Heart left ventricle (tissue), 13 donors: Measurements from ENCODE around the gene PGM1.

Experiments
- POLR2A ChIP-seq, 2 donors: fragments of 450-650 bp; IDR thresholded peaks; one replicate each; pipeline ENCODE4 v1.6.1; 2017; ENCODE audit warnings: antibody characterized with exemption in 2 of 2, mild to moderate bottlenecking in 2 of 2, moderate library complexity in 2 of 2
- TF ChIP-seq, protein P1 (sequence below), 12 donors: fragments of 200-600 bp; sonication (generic) in 4 of 12; IDR thresholded peaks; one replicate each; pipeline versions ENCODE4 v1.5.0 to v1.8.0; 2018 to 2022; ENCODE audit warnings: antibody characterized with exemption in 12 of 12, mild to moderate bottlenecking in 5 of 12
- donor health status: ischemic (EF 13 %, LVEDD 7.1; RV severe dilation, severe dysfunction).
- donor health status: DM: no; HTN: yes; CAD: no.
- donor health status: DM: no; HTN: no; CAD: no.
- donor health status: ischemic (EF 25% LVEDD 6.9; RV normal size, moderate dysfunction).
- donor health status: ischemic (EF 25% LVEDD 5.7; RV mildly dilated, moderate dysfunction).
- donor health status: ischemic (EF 35%, LVEDD 5.7; RV mildly dilated, moderate dysfunction).
- donor health status: nonischemic (EF 11% LVEDD 7.7; RV severe dilation, severe dysfunction).
- donor health status: DM: yes; HTN: yes; CAD: no.
- donor health status: PGD.
- donor health status: ischemic (EF 29% LVEDD 5.4; RV normal size, mild dysfunction).
- donor health status: nonischemic (EF 23%, LVEDD 6.1; RV moderate dilation, normal function).

DNA sequence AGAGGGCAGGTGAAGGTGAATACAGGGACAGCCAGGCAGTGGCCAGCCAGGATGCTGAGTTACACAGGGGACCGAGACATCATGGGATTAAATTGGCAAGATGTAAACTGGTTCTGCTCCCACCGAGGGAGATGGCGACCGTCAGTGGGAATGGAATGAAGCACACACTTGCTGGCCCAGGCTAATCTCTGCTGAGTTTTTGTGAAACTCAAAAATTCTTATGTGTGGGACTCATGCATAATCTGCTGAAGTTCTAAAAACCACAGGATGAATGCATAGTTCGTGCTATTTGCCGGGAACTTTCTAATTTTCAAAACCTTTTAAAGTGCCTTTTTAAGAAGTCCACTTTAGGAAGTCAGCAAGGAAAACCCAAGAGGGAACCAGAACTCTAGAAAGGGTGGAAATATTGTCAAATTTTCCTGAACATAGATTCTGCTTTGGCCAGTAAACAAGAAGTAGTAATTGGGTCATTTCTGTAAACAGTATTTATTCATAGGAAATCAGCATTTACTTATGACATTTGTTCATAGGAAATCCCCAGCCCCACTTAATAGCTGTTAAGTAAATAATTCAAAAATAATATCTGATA, 95.2 kb downstream of the PGM1 start:
- TF ChIP-seq POLR2A (IDR thresholded peaks at IDR 0.05), result no peak
- TF ChIP-seq, protein P1, sequence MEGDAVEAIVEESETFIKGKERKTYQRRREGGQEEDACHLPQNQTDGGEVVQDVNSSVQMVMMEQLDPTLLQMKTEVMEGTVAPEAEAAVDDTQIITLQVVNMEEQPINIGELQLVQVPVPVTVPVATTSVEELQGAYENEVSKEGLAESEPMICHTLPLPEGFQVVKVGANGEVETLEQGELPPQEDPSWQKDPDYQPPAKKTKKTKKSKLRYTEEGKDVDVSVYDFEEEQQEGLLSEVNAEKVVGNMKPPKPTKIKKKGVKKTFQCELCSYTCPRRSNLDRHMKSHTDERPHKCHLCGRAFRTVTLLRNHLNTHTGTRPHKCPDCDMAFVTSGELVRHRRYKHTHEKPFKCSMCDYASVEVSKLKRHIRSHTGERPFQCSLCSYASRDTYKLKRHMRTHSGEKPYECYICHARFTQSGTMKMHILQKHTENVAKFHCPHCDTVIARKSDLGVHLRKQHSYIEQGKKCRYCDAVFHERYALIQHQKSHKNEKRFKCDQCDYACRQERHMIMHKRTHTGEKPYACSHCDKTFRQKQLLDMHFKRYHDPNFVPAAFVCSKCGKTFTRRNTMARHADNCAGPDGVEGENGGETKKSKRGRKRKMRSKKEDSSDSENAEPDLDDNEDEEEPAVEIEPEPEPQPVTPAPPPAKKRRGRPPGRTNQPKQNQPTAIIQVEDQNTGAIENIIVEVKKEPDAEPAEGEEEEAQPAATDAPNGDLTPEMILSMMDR (IDR thresholded peaks at IDR 0.05), result no peak
